Measurements from ENCODE around the gene SYNE1. TPM values are rescaled to one million over a fixed set of nuclear protein-coding genes. Genes with fewer than 3 reads are reported as not detected.

SYNE1 gene
- total RNA-seq, 1 experiment from 2014 or later = 3.0 TPM

- H3K27ac Mint-ChIP-seq = no peak overlapping the region
- Histone ChIP-seq H3T11ph (ENCODE audit: low read length) (no peak overlapping the region), H2BK12ac (ENCODE audit: insufficient read length, low read depth, low read length) (no peak overlapping the region), H3K56ac (ENCODE audit: insufficient read length, low read depth, low read length) (no peak overlapping the region), H2AK5ac (ENCODE audit: insufficient read length, low read length) (no peak overlapping the region), H3K4me1 (ENCODE audit: insufficient read depth, low read length) (peaks cover 3% of the 10 kb centered on the region; the same call in 1 of the 2 replicates), H2BK20ac (ENCODE audit: low read depth, low read length, poor library complexity, severe bottlenecking) (no peak overlapping the region), H3K9ac (ENCODE audit: extremely low read depth, insufficient read length, low read length) (no peak overlapping the region), H3K9me3 (ENCODE audit: control insufficient read depth, low read depth, low read length) (no peaks in the 10 kb centered on the region), H3K79me2 (ENCODE audit: insufficient read depth, low read length) (no peaks in the 10 kb centered on the region), H4K5ac (ENCODE audit: insufficient read length, low read depth, low read length) (no peak overlapping the region), H3K27me3 (ENCODE audit: insufficient read depth, low read length) (no peaks in the 10 kb centered on the region), H3K79me1 (ENCODE audit: insufficient read depth, low read depth, low read length, poor library complexity, severe bottlenecking) (no peaks in the 10 kb centered on the region), H3K18ac (ENCODE audit: insufficient read length, low read depth, low read length) (no peak overlapping the region), H2AFZ (ENCODE audit: low read length) (no peak overlapping the region), H2BK120ac (ENCODE audit: low read depth, low read length, poor library complexity, severe bottlenecking) (no peak overlapping the region), H4K20me1 (ENCODE audit: control insufficient read depth, insufficient read depth, insufficient read length) (no peaks in the 10 kb centered on the region), H2BK15ac (ENCODE audit: low read depth, low read length) (no peak overlapping the region), H2BK5ac (ENCODE audit: insufficient read length, low read length) (no peak overlapping the region), H3K4ac (ENCODE audit: low read depth, low read length) (no peak overlapping the region), H4K91ac (ENCODE audit: insufficient read length, low read depth, low read length) (no peak overlapping the region), H3K23me2 (ENCODE audit: insufficient read length, low read depth, low read length, poor library complexity, severe bottlenecking) (no peaks in the 10 kb centered on the region), H3K4me2 (ENCODE audit: insufficient read depth, insufficient read length, low read length) (no peak overlapping the region), H3K27ac (ENCODE audit: insufficient read length, low read depth, low read length) (no peak overlapping the region), H3K23ac (ENCODE audit: insufficient read length, low read depth, low read length) (no peak overlapping the region), H4K8ac (replicated peaks; ENCODE audit: insufficient read length, low read depth, low read length) (no peak overlapping the region), H3K14ac (ENCODE audit: insufficient read depth, low read length) (no peak overlapping the region)
- no peak for TF ChIP-seq CTCF (conservative IDR thresholded peaks at IDR 0.05)
- no peaks in the 10 kb centered on the region for H3K9me3 Mint-ChIP-seq
- no peaks in the 10 kb centered on the region for H3K27me3 Mint-ChIP-seq (ENCODE audit: low read depth)
- H3K36me3 Mint-ChIP-seq (ENCODE audit: insufficient read depth in 1 of 3, low read depth in 3 of 3) = no peaks in the 10 kb centered on the region
- H3K4me1 Mint-ChIP-seq = peaks cover 15 to 22% of the 10 kb centered on the region in 2 experiments
- no peak overlapping the region for H3K4me3 Mint-ChIP-seq
- DNase-seq = no peak
- no CpG with 5 or more reads among the region's 3 CpGs for WGBS (ENCODE audit: extremely low coverage, insufficient read length, low lambda C conversion rate)
Measured at GRCh38 chr6:152298055-152298647, 339.0 kb downstream of the SYNE1 start.
